ENCODE data around the gene ATP5MC3.
A peak's percentile ranks its signal among the peaks of the same experiment; 100 is the strongest.

The ATP5MC3 gene

GRCh38 chr2:175167792-175168563, 13.5 kb downstream of the ATP5MC3 start, which contains the start of gene ATF2:
Gene ATF2 (minus strand): TSS chr2:175168203. CDS start chr2:175136443, 31,760 bp downstream.
- DNase-seq: peak; percentile 98

- DNase-seq: no peak
Measured at GRCh38 chr2:175167076-175167791, 14.3 kb downstream of the ATP5MC3 start.

- DNase-seq: no peak
Measured at GRCh38 chr2:175166216-175166824, 15.2 kb downstream of the ATP5MC3 start.

GRCh38 chr2:175164235-175164634, 17.3 kb downstream of the ATP5MC3 start:
- DNase-seq: no peak

DNA sequence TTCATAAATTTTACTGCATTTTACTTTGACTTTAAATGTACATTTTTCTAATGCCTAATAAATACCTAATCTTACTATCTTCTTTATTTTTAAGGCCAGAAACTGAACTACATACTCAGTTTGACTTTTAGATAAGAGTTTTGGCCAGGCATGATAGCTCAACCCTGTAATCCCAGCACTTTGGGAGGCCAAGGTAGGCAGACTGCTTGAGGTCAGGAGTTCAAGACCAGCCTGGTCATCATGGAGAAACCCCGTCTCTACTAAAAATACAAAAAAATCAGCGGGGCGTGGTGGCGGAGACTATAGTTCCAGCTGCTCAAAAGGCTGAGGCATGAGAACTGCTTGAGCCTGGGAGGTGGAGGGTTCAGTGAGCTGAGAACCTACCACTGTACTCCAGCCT, 22.6 kb downstream of the ATP5MC3 start:
- DNase-seq: no peak

DNA sequence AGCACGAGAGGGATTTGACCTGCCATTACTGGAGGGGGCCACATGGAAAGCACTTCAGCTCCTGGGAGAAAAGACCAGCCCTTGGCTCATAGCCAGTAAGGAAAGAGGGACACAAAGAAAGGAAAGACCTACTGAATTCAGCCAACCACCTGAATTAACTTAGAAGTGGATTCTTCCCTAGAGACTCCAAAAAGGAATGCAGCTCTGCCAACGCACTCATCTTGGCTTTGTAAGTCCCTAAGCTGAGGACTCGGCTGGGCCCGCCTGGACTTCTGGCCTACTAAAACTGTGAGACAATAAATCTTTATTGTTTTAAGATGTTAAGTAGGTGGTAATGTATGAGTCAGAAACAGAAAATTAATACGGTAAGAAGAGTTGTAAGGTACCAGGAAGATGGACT, 25.0 kb downstream of the ATP5MC3 start:
- no peak for DNase-seq

DNA sequence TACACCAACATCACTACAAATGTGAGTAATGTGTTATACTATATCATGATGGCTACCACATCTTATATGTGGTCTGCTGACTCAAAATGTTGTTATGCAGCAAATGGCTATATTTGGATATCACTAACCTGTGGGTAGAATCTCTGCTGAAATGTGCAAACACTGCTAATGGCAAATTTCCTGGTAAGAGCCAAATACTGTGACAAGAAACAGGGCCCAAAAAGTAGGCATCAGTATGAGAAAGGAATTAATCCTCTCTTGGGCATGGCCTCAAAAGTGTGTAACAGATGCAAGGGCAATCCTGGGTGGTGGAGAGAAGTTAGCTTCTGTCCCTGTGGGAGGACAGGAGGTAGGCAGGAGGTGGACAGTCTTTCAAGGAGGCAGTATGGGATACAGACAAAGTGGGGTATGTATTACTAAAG, 26.8 kb downstream of the ATP5MC3 start:
- DNase-seq: no peak

GRCh38 chr2:175152242-175152641, 29.3 kb downstream of the ATP5MC3 start:
- DNase-seq: no peak

DNA sequence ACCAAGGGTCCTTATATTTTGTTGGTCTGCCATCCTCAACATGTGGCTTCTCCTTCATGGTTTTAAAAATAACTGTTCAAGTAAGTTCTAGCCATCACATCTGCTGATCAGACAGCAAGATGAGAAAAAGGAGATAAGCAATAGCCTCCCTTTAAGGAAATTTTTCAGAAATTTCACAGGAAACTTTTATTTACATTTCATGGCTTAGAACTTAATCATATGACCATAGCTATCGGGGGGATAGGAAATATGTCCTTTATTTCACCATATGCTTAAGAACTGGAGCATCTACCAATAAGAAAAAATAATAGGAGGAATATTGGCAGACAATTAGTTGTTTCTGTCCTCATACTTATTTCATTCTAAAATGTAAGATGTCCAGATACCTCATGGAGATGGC, 29.7 kb downstream of the ATP5MC3 start:
- no peak for DNase-seq

- DNase-seq: no peak
Measured at GRCh38 chr2:175147186-175147585, 34.3 kb downstream of the ATP5MC3 start.

DNA sequence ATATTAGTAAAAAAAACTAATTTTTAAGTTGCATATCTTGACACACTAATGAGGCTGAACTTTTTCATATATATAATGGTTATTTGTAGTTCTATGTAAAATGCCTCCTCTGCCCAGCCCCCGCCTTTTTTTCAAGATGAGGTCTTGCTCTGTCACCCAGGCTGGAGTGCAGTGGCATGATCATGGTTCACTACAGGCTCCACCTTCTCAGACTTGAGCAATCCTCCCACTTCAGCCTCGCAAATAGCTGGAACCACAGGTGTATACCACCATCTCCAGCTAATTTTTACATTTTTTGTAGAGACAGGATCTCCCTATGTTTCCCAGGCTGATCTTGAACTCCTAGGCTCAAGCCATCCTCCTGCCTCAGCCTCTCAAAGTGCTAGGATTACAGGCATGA, 37.8 kb downstream of the ATP5MC3 start:
- DNase-seq: no peak

DNA sequence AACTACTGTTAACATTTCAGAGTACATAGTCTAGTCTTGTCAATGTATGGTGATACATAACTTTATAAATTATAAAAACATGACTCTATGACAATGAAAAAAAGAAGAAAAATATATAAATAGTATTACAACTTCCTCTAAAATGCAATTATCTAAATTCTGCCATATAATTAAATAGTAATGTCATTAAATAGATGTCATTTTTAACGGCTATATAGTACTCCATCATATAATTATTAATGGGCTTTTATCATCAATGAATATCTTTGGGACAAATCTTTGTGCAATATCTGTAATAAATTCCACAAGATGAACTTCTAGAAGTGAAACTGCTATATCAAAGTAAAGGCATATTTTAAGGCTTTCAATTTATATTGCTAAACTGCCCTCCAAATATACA, 38.3 kb downstream of the ATP5MC3 start:
- DNase-seq: no peak

DNA sequence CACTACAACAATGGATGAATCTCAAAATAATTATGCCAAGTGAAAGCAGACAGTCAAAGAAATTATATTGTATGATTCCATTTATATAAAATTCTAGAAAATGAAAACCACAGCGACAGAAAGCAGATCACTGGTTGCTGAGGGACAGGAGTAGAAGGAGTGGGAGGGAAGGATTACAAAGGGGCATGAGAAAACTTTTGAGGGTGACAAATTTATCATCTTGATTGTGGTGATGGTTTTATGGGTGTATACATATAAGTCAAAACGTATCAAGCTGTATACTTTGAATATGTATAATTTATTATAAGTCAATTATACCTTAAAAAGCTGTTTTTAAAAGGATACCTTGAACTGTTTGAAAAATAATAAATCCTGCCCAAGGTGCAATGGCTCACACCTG, 41.2 kb downstream of the ATP5MC3 start:
- DNase-seq: no peak

DNA sequence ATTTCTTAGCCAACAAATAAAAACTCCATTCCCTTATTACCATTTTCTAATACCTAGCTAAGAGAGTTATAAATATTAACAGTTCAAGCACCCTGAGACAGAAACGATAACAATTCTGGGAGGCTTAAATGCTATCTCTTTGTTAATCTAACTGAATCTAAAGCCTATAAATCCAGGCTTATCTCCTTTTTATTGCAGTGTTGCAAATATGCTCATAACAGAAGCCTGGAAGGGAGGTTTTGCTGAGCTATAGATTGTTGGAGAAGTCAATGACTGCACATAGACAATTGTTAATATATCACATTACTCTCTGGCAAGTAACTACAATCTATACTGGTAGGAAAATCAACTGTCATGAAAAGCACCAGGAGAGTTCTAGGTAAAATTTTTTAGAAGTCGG, 43.7 kb downstream of the ATP5MC3 start:
- DNase-seq: no peak

DNA sequence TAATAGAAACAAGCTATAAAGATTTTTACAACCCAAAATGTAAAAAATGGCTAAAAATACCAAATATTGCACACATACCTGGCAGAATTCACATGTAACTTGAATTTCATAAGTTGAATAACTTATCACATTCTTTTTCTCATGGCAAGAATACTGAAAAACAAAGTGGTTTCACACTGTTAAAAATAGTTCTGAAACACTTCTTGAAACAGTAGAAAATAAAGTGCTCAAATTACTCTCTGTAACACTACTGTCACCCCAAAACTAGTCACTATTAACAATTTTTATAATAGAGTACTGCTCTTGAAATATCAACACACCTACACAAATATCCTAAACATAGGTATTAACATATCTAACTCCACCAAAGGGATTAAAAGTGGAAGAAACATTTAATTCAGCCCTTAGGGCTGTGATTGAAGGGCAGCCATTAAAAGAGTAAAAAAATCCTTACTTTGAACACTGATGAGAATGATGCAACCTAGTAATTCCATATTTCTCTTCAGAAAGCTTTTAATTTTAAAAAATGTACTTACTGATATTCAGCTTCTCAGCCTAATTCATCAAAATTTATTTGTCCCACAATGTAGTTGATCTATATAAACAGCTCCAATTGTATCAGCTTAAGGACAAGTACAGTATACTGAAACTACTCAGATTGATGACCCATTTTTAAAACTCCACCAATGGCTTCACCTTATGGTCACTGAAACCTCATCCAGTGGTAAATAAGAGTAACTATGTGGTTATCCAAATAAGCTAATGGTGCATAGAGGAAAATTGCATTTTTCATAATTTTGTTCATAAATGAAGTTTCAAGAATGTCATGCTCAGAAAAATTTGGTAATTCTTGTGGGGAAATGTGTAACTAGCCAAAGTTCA, 44.9 kb downstream of the ATP5MC3 start:
- DNase-seq: no peak

DNA sequence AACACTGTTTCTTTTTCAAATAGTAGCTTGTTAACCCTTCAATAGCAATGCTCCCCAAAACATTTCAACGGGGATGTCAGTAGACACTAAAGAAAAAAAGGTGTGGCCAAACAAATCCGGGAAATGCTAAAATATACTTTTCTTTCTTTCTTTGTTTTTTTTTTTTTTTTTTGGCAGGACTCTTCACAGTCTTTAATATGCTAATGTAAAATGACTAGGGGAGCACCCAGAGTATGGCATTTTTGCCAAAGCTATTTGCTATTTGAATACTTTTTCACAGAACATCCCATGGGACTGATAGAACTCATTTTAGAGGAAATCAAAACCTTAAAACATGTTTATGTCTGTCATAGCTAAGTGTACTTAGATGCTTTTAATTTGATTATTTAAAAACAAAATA, 45.6 kb downstream of the ATP5MC3 start:
- DNase-seq: no peak

DNA sequence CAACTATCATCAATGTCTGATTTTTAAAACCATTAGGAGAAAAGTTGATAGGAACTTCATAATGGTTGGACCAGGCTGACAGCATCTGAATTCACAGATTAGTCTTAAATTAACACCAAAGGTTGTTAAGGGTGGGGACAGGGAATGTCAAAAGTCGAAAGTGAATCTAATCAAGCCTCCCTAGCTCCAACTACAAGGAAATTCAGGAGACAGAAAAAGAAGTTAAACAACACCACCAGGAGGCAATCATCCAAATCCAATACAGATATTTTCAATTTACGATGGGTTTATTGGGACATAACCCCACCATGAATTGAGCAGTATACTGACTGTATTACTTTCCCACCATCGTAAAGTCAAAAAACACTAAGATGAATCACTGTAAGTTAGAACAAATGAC, 46.3 kb downstream of the ATP5MC3 start:
- no peak for DNase-seq

DNA sequence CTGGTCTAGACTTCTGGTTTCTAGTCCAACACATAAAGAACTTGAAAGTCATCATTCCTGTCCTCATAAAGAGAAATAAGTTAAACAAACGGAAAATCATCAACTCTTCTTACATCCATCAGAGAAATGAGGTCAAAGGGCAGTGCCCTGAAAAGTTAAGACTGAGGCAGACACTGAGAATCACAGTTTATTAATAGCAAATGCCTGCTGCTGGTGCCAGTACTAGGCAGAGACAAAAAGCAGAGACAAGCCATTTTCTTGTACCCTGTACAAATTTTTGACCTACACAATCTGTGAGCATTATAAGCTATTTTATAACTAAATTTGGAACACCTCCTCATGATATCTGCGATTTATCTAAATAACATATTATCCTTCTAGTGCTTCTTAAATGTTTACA, 50.3 kb downstream of the ATP5MC3 start:
- DNase-seq: no peak

DNA sequence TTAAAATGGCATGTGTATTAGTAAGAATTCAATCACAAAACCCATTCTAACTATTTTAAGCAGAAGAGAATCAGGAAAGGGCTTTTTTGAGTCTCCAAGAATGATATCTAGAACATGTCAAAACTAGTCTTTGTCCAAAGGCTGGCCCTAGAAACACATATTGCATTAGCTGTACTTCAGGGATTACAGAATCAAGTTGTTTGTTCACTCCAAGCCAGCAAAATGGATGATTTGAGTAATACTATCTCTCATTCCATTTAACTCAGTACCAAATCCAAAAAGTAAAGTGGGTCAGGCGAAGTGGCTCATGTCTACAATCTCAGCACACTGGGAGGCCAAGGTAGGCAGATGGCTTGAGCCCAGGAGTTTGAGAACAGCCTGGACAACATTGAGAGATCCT, 54.8 kb downstream of the ATP5MC3 start:
- no peak for DNase-seq

Data from activated CD4-positive, alpha-beta T cell treated with anti-CD3 and anti-CD28 coated beads for 48 hours (primary cell).